Stimulated activated CD4-positive, alpha-beta T cell treated with anti-CD3 and anti-CD28 coated beads, Interleukin-15, amount 100 ng/mL, for 1 hour (primary cell): ENCODE measurements around the gene SLC24A3.

Experiments used
- DNase-seq, 2 donors: peaks; one replicate each; pipeline ENCODE4 v3.0.0-alpha.2; 2020; ENCODE audit warnings: low read depth in 1 of 2, low spot score in 1 of 2

The SLC24A3 gene

DNA sequence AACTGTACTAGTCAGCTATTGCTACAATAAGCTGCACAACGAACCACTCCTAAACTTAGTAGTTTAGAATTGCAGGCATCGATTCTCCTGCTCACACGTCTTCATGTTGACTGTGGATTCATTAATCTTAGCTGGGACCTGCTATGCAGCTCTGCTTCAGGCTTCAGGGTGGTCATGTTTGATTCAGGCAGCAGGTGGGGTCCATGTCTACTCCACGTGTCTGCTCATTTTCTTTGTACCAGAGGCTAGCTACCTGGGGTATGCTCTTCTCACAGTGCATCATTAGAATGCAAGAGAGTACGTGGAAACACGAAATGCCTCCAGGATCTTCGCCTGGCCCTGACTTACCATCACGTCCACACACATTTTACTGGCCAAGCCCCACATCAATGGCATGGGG, 481.1 kb downstream of the SLC24A3 start:
- DNase-seq, result no peak

DNA sequence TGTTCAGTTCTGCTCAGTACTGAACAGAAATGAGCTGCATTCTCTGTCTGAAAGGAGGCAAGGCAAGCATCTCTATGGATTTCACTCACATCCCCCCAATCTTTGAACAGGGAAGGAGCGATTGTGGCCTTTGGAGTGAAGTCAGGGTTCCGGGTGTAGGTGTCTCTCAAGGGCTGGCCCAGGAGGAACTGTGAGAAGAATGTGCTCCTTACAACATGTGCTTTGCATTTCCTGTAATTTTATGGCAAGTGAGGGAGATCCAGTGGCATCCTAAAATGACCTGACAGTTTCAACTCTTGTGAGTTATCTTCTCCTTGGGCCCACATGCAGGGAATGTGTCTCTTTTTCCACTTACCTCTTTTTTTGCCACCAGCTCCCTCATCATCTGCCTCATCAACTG, 482.6 kb downstream of the SLC24A3 start:
- no peak for DNase-seq

DNA sequence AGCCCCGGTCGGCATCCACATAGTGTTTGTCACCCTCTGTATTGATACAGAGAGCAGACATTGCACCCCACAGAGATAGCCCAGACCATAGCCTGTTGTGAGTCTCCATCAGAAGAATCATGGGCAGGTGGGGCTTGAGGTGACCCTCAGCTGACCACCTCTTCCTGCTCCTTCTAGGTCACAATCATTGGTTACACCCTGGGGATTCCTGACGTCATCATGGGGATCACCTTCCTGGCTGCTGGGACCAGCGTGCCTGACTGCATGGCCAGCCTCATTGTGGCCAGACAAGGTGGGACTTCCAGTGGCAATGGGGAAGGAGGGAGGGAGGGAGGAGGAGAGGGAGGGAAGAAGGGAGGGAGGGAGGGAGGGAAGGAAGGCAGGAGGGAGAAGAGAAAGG, 484.2 kb downstream of the SLC24A3 start:
- no peak for DNase-seq

DNA sequence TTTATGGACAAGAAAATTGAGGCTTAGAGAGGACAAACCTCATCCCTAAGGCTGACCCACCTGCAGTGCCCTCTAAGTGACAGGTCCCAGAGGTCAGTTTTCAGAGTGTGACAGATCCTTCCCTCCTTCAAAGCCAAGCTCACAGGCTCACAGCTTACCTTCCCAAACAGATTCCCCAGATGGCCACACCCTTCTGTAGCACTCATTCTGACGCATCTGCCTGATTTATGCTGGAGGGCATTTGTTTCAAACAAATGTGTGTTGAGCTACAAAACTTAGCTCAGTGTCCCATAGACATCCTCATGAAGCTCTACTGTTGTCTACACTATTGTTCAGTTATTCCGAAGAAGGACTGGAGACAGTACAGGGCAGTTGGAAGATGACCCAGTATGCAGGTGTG, 485.0 kb downstream of the SLC24A3 start:
- no peak for DNase-seq

DNA sequence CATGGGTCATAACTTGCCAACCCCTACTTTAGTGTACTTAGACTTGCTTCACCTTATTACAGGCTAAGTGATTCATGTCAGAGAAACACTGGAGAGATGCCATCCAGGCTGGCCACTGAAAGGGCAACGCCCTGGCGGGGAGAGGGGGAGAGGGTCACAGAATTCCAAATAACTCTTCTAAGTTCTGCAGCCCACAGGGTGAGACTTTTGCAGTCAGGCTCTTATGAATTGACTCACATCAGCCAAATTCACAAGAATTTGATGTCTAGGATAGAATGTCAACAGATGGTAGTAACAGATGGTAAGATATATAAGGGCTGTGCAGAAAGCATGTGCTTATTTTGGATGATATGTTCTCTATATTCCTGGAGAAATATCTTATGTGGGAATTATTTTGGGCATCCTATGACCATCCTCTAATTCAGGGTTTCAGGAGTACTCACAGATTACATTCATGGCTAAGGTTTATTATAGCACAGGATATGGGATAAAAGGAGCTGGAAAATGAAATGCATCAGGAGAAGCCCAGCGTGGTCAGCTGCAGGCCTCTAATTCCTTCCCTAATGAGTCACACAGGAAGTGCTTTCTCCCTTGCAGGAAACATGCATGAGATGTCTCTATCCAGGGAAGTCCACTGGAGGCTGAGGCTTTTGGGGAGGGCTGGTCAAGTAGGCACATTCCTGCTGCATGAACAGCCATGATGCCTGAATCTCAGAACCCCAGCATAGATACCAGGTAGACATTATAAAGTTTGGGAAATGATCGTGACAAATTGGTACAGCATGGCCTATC, 486.9 kb downstream of the SLC24A3 start:
- no peak for DNase-seq

DNA sequence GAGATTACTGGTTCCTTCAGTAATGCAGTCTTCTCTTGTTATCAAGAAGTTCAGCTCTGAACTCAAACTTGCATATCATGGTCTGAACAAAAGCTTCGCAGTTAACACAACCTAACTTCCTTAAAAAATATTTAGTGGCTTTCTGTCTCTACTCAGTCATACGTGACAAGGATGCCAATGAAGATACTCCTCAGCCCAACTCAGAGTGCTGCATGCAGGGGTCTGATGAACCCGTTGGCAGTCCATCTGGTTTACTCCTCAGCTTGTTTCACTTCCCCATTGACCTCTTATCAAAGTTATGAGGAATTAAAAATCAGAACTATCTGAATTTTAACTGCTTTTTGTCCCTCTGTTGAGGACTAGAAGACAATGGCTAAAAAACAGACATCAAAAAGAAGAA, 489.0 kb downstream of the SLC24A3 start:
- DNase-seq, result no peak

DNA sequence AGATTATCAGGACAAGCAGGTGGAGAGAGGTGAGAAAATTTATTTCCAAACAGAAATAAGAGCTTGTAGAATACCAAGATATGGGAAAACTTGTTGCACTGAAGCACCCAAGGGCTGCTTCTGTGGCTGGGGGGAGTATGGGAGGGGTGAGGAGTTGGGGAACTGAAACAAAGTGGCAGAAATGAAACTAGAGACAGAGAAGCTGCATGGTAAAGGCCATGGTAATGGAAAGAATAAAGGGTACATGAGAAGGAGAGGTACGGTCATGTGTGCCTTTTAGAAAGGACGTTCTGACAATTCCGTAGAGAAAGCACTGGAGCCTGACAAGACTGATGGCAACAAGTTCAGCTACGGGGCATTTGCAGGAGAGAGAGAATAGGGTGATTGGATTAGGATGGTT, 494.0 kb downstream of the SLC24A3 start:
- DNase-seq, result no peak

DNA sequence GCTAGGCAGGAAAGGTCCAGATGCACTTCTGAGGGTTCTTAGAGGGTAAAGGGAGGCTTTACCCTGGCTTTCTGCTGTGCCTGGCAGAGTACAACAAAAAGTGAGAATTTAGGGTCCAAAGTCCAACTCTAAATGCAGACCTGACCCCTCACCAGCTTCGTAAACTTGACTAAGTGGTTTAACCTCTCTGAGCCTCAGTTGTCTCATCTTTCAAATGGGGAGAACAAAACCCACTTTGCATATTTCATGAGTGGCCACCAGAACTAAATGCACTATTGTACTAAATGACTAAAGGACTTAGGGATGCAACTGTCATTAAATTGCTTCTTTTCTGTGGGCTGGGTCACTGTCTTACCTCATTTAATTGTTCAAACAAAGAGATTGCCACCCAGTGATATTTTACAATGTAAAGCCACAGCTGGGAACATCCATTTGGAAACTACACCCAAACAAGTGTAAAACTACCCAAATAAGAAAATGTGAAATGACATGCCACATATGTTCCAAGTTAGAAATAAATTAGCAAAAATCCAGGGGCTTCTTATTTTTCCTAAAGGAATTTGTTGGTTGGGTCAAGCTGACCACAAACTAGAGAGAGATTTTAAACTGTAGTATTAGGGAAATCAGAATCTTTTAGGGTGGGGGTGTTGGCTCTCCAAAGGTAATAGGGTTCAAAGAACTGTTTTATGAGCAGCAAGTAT, 497.3 kb downstream of the SLC24A3 start:
- no peak for DNase-seq

DNA sequence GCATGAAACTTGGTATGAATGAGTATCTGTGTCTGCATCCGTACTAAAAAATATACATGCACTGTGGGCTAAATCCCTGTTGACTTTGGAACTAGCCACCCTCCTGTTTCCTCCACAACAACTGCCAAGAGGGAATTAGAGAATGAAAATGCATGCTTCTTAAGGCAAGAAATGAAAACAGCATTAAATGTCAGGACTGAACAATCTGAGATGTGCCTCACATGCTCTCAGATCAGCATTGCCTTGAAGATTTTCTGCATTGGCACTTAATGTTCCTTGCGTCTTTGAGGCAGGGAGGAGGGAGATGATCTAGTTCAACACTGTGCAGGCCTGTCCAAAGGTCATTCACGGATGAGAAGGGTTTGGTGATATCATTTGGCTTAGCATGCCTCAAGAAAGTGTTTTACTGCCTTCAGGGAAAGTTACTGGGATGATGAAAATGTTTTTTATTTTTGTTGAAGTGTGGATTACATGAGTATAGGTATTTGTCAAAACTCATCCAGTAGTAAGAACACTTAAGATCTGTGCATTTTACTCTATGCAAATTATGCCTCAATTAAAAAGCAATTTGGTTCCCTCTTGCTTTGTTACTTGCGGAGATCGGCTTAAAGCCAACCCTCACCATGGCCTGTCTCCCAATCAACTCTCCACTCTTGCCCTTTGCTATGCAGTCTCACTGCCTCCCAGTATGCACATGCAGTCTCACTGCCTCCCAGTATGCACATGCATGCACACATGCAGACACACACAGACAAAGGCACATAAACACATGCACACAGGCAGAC, 498.1 kb downstream of the SLC24A3 start:
- no peak for DNase-seq

DNA sequence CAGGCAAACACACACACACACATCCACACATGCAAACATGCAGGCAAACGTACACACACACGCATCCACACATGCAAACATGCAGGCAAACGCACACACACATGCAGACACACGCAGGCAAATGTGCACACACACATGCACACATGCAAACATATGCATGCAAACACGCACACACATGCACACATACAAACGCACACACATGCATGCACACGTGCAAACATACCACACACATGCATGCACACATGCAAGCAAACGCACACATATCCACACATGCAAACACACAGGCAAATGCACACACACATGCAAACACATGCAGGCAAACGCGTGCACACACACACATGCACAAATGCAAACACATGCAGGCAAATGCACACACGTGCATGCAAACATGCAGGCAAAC, 498.7 kb downstream of the SLC24A3 start:
- DNase-seq, result no peak

DNA sequence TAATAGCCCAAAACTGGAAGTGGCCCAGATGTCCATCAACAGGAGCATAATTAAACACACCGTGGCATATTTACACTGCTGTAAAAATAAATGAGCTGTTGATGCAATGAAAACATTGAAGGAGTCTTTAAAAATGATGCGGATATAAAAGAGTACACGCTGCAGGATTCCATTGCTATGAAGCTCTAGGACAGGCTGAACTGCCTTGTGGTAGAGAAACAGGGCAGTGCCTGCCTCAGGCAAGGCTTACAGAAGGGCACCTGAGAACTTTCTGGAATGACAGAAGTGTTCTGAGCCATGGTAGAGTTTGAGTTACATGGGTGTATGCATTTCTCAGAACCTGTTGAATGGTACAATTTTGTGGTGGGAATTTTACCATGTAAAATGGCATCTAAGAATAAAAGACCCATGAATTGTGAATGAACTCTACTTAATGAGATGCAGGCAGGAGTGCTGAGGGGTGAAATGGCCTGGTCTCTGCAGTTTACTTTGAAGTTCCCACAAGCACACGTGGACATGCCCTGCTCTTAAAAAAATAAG, 500.3 kb downstream of the SLC24A3 start:
- no peak for DNase-seq

DNA sequence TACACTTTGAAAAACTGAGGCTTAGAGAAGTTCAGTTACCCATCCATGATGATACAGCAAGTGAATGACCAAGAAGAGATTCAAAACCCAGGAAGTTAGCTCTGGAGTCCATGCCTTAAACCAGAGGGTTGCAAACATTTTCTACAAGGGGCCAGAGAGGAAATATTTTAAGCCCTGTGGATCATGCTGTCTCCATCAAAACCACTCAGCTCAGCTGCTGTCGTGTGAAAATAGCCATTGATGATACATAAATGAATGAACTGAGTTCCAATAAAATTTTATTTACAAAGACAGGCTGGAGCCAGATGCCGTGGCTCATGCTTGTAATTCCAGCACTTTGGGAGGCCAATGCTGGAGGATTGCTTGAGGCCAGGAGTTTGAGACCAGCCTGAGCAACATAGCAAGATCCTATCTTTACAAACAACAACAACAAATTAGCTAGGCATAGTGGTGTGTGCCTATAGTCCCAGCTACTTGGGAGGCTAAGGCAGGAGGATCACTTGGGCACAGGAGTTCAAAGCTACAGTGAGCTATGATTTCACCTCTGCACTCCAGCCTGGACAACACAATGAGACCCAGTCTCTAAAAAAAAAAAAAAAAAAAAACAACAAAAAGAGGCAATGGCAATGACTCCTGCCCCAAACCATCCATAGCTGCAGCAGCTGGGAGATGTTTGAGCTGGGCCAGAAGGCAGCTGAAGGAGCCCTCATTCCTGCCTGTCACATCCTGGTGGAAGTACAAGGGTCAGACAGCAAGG, 501.6 kb downstream of the SLC24A3 start:
- DNase-seq, result no peak

DNA sequence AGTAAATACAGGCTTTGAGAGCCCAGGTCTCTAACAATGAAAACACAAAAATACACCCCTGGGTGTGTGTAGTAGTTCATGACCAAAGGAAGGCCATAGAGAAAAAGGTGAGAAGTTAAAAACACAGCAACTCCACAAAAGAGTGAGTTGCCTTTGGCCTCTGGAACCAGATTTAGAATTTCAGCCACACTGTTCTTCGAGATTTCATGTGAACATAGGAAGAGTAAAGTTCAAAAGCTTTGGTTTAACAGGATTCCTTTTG, 502.1 kb downstream of the SLC24A3 start:
- no peak for DNase-seq

DNA sequence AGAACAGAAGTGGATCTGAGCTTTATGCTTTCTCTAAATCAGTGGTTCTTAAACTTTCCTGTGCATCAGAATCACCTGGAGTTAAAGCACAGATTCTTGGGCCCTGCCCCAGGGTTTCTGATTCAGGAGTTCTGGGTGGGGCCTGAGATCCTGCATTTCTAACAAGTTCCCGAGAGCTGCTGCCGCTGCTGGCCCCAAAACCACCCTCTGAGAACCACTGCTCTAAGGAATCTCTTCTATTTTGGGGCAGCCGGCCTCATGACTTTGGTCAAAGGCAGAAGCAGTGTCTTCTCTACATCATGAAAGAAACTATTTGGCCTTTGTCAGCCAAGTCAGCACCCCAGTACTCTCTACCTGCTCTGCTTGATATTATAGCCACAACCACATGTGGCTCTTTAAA, 503.5 kb downstream of the SLC24A3 start:
- no peak for DNase-seq

DNA sequence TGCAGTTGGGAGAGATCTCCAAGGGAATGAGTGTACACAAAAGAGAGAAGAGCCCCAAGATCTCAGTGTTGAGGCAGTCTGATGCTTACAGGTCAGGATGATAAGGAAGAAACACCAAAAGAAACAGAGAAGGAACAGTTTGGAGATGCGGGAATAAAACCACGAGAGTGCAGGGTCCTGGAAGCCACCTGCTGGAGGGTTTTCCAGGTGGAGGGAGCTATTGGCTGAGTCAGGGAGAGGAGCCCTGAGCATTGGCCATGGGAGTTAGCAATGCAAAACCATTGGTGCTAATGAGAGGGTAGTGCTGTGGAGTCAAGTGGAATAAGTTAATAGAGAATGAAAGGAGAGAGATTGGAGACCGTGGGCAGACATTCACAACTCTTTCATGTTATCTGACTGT, 506.4 kb downstream of the SLC24A3 start:
- no peak for DNase-seq

DNA sequence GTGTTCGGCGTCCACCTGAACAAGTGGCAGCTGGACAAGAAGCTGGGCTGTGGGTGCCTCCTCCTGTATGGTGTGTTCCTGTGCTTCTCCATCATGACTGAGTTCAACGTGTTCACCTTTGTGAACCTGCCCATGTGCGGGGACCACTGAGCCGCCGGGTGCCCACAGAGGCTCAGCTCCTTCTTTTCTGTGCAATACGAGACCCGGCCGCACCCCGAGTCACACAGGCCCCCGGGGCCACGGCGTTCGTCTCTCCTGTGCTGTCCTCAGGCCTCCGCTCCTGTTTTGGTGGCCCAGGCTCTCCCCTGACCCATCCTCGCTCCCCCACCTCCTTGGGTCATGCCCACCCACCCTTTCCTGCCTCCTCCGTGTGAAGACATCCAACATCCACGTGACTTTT, 508.5 kb downstream of the SLC24A3 start:
- DNase-seq, result no peak

DNA sequence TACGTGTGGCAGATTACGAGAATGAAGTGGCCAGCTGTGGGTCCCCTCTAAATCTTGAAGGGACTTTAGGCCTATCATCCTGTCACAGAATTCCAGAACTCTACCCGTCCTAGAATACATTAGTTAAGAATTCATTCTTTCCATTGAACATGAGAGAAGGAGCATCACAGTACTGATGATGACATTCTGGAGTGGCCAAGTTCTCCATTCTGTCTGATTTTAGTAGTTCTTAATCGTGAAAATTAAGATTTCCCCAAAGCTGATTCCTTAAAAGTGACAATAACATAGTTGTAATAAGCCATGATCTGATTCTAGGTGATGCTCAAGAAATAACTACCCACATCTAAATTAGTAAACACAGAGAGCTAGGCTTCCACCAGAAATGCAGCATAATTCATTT, 510.6 kb downstream of the SLC24A3 start:
- DNase-seq, result no peak

DNA sequence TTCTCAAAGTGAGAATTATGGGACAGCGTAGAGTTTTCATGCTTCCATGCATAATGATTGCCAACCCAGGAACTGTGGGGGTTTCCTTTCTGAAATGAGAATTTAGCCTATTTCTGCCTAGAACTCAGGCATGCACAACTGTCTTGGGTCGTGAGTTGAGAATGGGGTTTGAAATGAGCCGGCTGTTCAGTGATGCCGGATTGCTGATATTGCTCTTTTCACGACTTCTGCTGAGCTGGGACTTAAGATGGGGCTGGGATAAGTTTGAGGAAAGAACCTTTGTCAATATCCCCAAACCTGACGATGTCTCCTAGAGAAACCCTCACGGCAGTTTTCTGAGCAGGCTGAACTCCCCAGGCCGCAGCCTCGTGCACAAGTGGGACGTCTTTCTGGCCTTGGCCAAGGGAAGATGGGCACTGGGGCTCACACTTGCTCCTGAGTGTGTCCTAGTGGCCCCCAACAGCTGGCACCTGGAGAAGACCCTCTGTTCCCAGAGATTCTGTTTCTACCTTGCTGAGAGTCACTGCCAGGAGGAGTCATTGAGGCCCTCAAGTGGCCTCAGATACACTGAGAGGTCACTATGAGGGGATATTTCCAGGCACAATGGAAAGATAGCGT, 511.5 kb downstream of the SLC24A3 start:
- DNase-seq, result no peak

DNA sequence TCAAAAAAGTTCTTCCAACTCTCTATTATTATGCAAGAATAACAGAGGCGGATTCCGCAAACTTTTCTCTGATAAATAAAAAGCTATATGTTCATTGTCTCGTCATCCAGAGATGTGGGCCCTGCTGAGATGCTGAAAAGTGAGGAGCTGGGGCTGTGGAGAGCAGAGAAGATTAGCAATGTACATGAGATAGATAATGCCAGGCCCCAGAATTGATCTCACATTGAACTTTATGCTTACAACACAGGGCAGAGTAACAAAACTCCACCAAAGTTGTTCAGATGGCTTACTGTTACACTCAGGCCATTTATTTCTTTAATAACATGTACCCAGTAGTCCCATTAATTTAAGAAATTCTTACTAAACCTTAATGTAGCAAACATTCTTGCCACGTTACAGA, 512.9 kb downstream of the SLC24A3 start:
- no peak for DNase-seq

DNA sequence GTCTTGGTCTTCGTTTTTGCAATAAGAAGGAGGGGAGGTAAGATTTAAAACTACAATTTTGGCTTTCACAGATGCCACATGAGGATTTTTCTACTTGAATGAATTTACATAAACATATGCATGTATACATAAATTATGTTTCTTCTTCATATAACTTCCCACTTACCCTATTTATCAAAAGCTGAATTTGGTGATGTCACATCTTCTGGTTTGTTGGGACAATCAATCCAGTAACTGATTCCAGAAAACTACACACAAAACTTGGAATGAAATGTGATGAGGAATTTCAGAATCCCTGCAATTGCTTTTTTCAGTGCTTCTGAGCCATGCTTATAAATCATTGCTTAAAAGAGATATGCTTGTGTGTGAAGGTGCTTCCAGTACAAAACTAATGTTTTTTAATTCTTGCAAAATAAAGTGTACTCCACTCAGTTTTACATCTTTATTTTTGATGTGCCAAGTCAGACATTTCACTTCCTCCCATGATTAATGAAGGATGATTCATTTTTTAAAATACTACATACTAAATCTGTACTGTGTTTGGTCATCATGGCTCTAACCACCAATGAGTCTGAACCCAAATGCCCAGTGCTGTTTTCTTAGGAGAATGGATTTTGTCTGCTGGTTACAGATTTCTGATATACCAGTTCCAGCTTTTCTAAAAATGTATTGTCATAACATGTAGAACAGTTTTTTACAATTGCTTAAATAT, 513.5 kb downstream of the SLC24A3 start:
- DNase-seq, result no peak
